Measurements from ENCODE around the gene PPP2R2D. TPM values are rescaled to one million over a fixed set of nuclear protein-coding genes. Genes with fewer than 3 reads are reported as not detected.

The PPP2R2D gene
- total and polyA plus RNA-seq, 5 experiments from 2014 or later: 22.7 to 49.6 (median 38.3) TPM

DNA sequence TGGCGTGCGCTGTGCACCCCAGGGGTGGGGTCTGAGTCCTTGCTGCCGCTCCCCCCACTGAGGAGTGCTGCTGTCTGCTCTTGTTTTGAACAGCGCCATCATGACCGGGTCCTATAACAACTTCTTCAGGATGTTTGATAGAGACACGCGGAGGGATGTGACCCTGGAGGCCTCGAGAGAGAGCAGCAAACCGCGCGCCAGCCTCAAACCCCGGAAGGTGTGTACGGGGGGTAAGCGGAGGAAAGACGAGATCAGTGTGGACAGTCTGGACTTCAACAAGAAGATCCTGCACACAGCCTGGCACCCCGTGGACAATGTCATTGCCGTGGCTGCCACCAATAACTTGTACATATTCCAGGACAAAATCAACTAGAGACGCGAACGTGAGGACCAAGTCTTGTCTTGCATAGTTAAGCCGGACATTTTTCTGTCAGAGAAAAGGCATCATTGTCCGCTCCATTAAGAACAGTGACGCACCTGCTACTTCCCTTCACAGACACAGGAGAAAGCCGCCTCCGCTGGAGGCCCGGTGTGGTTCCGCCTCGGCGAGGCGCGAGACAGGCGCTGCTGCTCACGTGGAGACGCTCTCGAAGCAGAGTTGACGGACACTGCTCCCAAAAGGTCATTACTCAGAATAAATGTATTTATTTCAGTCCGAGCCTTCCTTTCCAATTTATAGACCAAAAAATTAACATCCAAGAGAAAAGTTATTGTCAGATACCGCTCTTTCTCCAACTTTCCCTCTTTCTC, 55.0 kb downstream of the PPP2R2D start:
- H3K4me1 Mint-ChIP-seq: peaks cover 0 to 9% (median 8%) of the 10 kb centered on the region in 4 donors
- no peaks in the 10 kb centered on the region for H3K27me3 Mint-ChIP-seq
- H3K27ac Mint-ChIP-seq: peak overlapping the region in 2 of 10 donors; percentile 55 to 61
- ATAC-seq: no peak
- DNase-seq: no peak
- no peaks in the 10 kb centered on the region for H3K9me3 Mint-ChIP-seq
- POLR2A ChIA-PET: no interaction called here
- H3K36me3 Mint-ChIP-seq: peaks cover 0 to 58% (median 22%) of the 10 kb centered on the region in 3 donors
- no peak overlapping the region for H3K4me3 Mint-ChIP-seq

DNA sequence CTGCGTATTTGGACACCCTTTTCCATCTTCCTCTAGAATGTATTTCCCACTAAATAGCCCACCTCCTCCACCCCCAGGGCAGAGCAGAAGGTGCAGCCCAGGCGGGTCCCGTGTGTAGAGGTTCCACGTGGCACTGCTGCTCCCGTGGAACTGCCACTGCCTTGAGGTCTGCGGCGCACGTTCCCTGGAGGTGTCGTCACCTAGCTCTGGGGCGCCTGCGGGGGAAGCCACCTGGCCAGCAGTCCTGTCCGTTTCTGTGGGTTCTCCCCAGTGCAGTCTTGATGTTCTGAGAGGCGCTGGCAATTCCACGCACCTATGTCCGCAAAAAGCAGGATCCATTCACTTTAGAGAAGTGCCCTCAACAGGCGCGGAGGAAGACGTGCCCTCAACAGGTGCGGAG, 59.0 kb downstream of the PPP2R2D start:
- ATAC-seq: no peak
- H3K4me3 Mint-ChIP-seq: no peak overlapping the region
- H3K27me3 Mint-ChIP-seq: no peaks in the 10 kb centered on the region
- no peak for DNase-seq
- POLR2A ChIA-PET: no interaction called here
- peaks cover 4 to 17% (median 10%) of the 10 kb centered on the region in 4 donors for H3K4me1 Mint-ChIP-seq
- no peaks in the 10 kb centered on the region for H3K9me3 Mint-ChIP-seq
- H3K27ac Mint-ChIP-seq: no peak overlapping the region
- H3K36me3 Mint-ChIP-seq: peaks cover 0 to 37% (median 18%) of the 10 kb centered on the region in 3 donors

DNA sequence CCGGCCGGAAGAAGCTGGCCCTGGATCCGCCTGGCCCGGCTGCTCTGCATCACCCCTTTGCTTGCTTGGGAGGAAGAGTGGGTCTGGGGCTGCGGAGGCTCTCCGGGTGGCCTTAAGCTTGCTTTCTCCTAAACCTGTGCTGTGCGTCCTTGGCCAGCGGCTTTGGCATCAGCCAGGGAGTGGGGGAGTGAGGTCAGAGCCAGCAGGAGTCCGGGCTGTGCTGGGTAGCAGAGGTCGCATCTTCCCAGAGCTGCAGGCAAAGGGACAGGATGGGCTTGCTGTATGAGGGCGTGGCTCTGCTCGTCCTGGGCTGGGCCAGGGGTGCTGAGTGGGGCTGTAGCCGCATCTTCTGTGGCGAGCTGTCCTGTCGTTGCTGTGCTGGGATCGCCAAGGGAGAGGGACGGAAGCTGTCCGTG, 59.8 kb downstream of the PPP2R2D start:
- DNase-seq (no peak), ATAC-seq (no peak)
- Mint-ChIP-seq H3K36me3 (peaks cover 0 to 29% (median 14%) of the 10 kb centered on the region in 3 donors), H3K4me1 (peaks cover 9 to 25% (median 16%) of the 10 kb centered on the region in 4 donors), H3K9me3 (no peaks in the 10 kb centered on the region), H3K4me3 (no peak overlapping the region), H3K27me3 (no peaks in the 10 kb centered on the region), H3K27ac (peak overlapping the region in 1 of 10 donors; percentile 71)
- POLR2A ChIA-PET: interaction anchor here (0.9 kb wide), 1 partner anchor 12 kb away, joined by 3 read pairs; no protein-coding TSS in a partner anchor

DNA sequence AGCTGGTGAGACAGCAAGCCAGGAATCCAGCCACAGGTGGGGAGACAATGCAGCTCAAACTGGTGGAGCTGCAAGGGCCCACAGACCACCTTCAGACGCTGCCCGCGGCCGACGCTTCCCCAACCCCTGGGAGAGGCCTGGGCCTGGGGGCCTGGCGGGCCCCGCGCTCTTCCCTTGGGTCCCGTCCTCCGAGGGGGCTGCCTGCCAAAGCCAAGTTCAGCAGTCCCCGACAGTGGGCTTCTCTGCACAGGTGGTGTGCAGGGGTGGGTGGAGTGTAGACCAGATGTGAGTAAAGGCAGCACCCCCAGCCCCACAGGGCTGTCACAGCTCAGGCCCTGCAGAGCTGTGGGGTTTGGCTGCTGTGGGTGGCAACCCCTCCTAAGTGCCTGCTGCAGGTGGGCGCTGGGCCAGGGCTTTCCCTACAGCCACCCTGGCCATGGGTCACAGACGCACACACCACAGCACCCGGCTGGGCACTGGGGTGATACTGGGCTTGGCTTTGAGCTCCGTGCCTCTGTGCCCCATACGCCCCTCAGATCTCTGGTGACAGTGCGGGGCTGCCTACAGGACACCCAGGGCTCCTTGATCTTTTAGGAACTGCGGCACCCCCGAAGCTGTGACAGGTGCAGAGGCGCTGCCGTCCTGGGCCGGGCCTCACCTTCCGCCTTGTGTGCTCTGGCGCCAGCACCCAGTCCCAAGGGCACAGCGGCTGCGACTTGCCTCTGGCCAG, 60.4 kb downstream of the PPP2R2D start:
- H3K36me3 Mint-ChIP-seq: peaks cover 0 to 23% (median 10%) of the 10 kb centered on the region in 3 donors
- H3K4me1 Mint-ChIP-seq: peaks cover 9 to 29% (median 19%) of the 10 kb centered on the region in 4 donors
- peak overlapping the region in 3 of 10 donors; percentile 25 to 81 (median 71) for H3K27ac Mint-ChIP-seq
- DNase-seq: no peak
- no peaks in the 10 kb centered on the region for H3K27me3 Mint-ChIP-seq
- no peak overlapping the region for H3K4me3 Mint-ChIP-seq
- ATAC-seq: no peak
- no peaks in the 10 kb centered on the region for H3K9me3 Mint-ChIP-seq
- POLR2A ChIA-PET: interaction anchor here (0.6 to 0.9 kb wide), 2 partner anchors 12 to 58 kb away, joined by 3 to 6 read pairs; no protein-coding TSS in a partner anchor

DNA sequence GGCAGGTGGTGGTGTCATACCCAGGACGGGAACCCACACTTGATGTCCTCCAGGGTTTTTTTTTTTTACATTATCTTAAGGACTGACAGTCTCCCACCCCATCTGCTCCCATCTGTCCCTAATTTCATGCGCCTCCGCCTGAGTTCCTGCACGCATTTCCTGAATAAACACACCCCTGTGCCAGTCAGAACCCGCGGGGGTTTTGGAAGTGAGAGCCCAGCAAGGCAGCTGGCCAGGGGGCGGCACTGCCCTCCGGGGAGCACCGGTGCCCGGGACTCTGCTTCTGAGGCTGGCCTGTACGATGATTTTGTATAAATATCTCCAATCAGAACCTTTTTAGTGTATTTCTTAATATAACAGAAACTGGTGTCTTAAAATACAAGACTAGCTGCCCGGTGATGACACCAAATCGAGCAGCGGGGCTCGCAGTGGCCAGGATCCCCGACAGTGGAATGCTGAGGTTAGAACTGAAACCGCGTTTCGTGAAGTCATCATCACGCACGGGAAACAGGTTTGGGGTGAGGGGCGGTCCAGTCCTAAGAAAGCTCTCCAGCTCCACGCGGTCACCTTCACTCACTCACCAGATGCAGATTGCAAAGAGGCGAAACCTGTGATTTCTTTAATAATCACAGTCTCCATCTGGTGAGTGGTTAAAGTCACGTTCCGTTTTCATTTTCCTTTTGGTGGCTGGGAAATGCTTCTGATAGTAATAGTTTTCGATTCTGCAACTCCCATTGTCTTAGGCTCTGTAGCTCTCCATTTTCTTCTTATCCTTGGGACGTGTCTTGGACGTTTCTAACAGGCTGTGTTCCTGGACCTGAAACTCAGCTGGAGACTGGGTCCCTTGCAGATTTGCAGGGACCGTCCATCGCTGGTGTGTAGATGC, 61.2 kb downstream of the PPP2R2D start:
- no peak for ATAC-seq

DNA sequence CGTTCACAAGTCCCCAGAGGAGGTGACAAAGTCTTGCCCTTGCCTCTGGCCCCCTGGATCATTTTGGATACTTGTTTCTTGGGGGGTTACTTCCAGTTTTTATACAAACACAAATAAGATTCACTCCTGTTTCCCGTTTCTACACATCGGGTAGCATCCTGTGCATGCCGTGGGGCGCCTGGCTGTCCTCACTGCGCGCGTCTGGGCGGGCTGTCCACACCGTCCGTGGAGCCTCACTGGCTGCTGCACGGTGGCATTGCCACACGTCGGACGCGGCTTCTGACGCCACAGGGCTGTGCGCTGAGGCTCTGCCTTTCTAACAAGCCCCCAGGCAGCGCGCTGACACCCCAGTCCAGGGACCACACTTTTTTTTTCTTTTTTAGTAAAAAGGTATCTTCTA, 62.5 kb downstream of the PPP2R2D start:
- ATAC-seq: no peak
- Mint-ChIP-seq H3K27me3 (no peaks in the 10 kb centered on the region), H3K27ac (peak overlapping the region in 2 of 10 donors; percentile 28 to 79), H3K9me3 (no peaks in the 10 kb centered on the region), H3K36me3 (peaks cover 0 to 21% (median 1%) of the 10 kb centered on the region in 3 donors), H3K4me1 (peaks cover 9 to 28% (median 19%) of the 10 kb centered on the region in 4 donors), H3K4me3 (peak overlapping the region in 1 of 10 donors; percentile 14)
- no peak for DNase-seq
- POLR2A ChIA-PET: no interaction called here

More for the DNA sequence above, 61.2 kb downstream of the PPP2R2D start:
- peak overlapping the region in 4 of 10 donors; percentile 6 to 38 (median 19) for H3K4me3 Mint-ChIP-seq
- DNase-seq: no peak
- H3K27me3 Mint-ChIP-seq: no peaks in the 10 kb centered on the region
- no peaks in the 10 kb centered on the region for H3K9me3 Mint-ChIP-seq
- H3K4me1 Mint-ChIP-seq: peaks cover 9 to 32% (median 20%) of the 10 kb centered on the region in 4 donors
- peak overlapping the region in 4 of 10 donors; percentile 25 to 81 (median 38) for H3K27ac Mint-ChIP-seq
- POLR2A ChIA-PET: interaction anchor here (0.6 to 0.9 kb wide), 3 partner anchors 10 to 59 kb away, joined by 3 to 6 read pairs (median 5); no protein-coding TSS in a partner anchor
- peaks cover 0 to 22% (median 3%) of the 10 kb centered on the region in 3 donors for H3K36me3 Mint-ChIP-seq

DNA sequence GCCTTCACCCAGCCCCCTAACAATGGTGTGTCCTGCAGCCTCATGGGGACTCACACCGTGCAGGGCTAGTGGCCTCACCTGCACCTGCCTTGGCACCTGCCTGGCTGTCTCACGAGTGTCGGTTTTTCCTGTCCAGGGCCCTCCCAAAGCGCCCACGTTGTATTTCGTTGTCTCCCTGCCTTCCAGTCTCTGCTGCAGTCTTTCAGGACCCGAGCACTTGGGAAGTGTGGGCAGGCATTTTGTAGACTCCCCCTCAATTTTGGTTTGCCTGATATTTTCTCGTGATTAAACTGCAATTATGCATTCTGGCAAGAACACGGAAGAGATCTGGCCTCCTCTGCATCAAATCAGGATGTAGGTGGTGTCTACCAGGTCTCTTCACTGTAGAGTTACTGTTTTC, 63.0 kb downstream of the PPP2R2D start:
- peaks cover 0 to 25% (median 4%) of the 10 kb centered on the region in 3 donors for H3K36me3 Mint-ChIP-seq
- no peaks in the 10 kb centered on the region for H3K27me3 Mint-ChIP-seq
- ATAC-seq: no peak
- H3K4me1 Mint-ChIP-seq: peaks cover 9 to 30% (median 19%) of the 10 kb centered on the region in 4 donors
- POLR2A ChIA-PET: no interaction called here
- H3K27ac Mint-ChIP-seq: peak overlapping the region in 8 of 10 donors; percentile 28 to 79 (median 55)
- H3K9me3 Mint-ChIP-seq: no peaks in the 10 kb centered on the region
- peak overlapping the region in 3 of 10 donors; percentile 22 to 36 (median 29) for H3K4me3 Mint-ChIP-seq
- DNase-seq: no peak

DNA sequence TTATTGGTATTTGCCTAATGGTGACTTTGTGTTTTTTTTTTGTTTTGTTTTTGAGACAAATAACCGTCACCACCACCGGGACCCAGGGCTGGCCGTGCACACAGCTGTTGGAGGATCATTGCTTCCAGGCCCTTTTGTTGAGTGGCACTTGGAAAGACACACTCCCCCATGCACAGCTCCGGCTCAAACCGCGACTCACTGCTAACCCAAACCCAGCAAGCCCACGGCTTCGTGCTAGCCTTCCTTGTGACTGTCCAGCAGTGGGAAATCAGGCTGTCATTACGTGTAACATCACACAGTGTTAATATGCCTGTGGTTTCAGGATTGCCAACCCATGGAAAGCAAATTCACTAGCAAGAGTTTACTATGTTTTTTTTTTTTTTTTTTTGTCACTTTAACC, 63.5 kb downstream of the PPP2R2D start:
- H3K27me3 Mint-ChIP-seq: no peaks in the 10 kb centered on the region
- no peaks in the 10 kb centered on the region for H3K9me3 Mint-ChIP-seq
- H3K27ac Mint-ChIP-seq: peak overlapping the region in 5 of 10 donors; percentile 72 to 79 (median 76)
- H3K4me3 Mint-ChIP-seq: peak overlapping the region in 1 of 10 donors; percentile 22
- DNase-seq (no peak), ATAC-seq (no peak)
- peaks cover 9 to 34% (median 19%) of the 10 kb centered on the region in 4 donors for H3K4me1 Mint-ChIP-seq
- H3K36me3 Mint-ChIP-seq: peaks cover 0 to 30% (median 6%) of the 10 kb centered on the region in 3 donors
- POLR2A ChIA-PET: interaction anchor here (0.5 to 1.5 kb wide), 2 partner anchors 9 to 17 kb away, joined by 3 to 6 read pairs; partner anchors contain the start of gene BNIP3

DNA sequence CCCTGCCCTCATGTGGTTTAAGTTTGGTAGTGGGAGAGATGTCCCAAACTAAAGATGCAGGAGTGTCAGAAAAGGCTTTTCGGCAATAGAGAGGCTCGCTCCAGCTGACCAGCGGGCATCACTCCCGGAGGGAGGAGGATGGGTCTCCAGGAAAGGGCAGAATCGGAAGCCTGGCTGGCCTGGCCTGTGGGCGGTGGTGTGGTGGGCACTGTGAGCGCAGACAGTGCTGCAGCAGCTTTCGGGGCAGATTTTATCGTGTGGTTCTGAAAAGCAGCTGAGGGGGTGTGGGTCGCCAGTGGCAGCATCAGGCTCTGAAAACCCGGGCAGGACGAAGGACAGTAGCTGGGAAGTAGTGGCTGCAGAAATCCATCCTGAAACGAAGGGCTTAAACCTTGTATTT, 68.1 kb downstream of the PPP2R2D start:
- Mint-ChIP-seq H3K27ac (peak overlapping the region in 9 of 10 donors; percentile 13 to 78 (median 52)), H3K36me3 (peaks cover 0 to 54% (median 8%) of the 10 kb centered on the region in 3 donors), H3K27me3 (no peaks in the 10 kb centered on the region), H3K9me3 (no peaks in the 10 kb centered on the region), H3K4me1 (peaks cover 29 to 70% (median 45%) of the 10 kb centered on the region in 4 donors), H3K4me3 (peak overlapping the region in 1 of 10 donors; percentile 11)
- POLR2A ChIA-PET: no interaction called here
- DNase-seq (no peak), ATAC-seq (no peak)

DNA sequence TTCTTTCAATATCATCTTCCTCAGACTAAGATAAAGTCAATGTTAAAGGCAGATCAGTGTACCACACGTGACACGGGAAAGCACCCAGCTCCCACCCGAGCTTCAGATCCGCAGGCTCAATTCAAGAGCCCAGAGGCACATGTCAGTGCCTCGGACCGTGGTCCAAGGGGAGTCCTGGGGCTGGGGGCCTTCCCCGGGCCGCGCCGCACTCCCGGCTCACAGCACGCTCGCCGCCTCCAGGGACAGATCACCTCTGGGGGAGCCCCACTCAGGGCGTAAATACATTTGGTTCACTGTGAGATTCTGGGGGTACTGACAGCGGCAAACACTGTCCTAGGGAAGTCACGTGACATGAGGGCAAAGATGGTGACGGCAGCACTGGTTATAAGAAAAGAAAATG, 70.1 kb downstream of the PPP2R2D start:
- ATAC-seq (no peak), DNase-seq (no peak)
- Mint-ChIP-seq H3K9me3 (no peaks in the 10 kb centered on the region), H3K4me3 (peak overlapping the region in 6 of 10 donors; percentile 4 to 60 (median 27)), H3K36me3 (peaks cover 0 to 54% (median 8%) of the 10 kb centered on the region in 3 donors), H3K27ac (peak overlapping the region; percentile 40 to 95 (median 85)), H3K4me1 (peaks cover 34 to 70% (median 51%) of the 10 kb centered on the region in 4 donors), H3K27me3 (no peaks in the 10 kb centered on the region)
- POLR2A ChIA-PET: interaction anchor here (1.0 kb wide), 1 partner anchor 10 kb away, joined by 4 read pairs; no protein-coding TSS in a partner anchor

DNA sequence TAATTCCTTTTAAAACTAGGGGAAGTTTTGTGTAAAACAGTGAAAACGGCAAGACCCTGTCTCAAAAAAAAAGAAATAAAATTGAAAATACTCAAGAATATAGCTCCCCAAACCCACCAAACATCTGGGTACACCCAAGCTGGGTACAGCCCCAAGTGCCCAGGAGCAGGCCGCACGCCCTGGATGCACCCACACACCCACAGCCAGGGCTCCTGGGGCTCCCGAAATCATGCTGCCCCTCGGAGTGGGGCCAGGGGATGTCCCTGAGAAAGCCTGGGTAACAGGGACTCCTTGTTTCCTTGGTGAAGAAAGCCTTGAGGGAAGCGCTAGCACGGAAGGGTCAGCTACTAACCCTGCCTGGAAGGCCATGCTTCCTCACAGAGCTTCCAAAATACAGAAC, 70.8 kb downstream of the PPP2R2D start:
- Mint-ChIP-seq H3K36me3 (peaks cover 0 to 51% (median 8%) of the 10 kb centered on the region in 3 donors), H3K4me3 (peak overlapping the region in 8 of 10 donors; percentile 85 to 98 (median 90)), H3K9me3 (no peaks in the 10 kb centered on the region), H3K27ac (peak overlapping the region; percentile 79 to 95 (median 94)), H3K27me3 (no peaks in the 10 kb centered on the region), H3K4me1 (peaks cover 41 to 72% (median 56%) of the 10 kb centered on the region in 4 donors)
- ATAC-seq (no peak), DNase-seq (no peak)
- POLR2A ChIA-PET: interaction anchor here (1.3 to 3.7 kb wide), 3 partner anchors 10 to 71 kb away, joined by 4 to 29 read pairs (median 26); partner anchors contain the start of genes BNIP3 and PPP2R2D
